A549 treated with Mapracorat at 1 μM for 4 hours (cell line): ENCODE results near the gene FAM136A. TPM values are rescaled to one million over a fixed set of nuclear protein-coding genes. Genes with fewer than 3 reads are reported as not detected.

ENCODE experiments used
- total RNA-seq: library from RNA; stranded (reverse); fragments of 200-300 nt; extraction: Qiagen RNA extraction; gene quantifications from 5 replicates; pipeline ENCODE4 v1.2.3, GENCODE V29; 2022

The FAM136A gene
- total RNA-seq, result 86.1 to 103 TPM (median 93.8 TPM) in 5 replicates

DNA sequence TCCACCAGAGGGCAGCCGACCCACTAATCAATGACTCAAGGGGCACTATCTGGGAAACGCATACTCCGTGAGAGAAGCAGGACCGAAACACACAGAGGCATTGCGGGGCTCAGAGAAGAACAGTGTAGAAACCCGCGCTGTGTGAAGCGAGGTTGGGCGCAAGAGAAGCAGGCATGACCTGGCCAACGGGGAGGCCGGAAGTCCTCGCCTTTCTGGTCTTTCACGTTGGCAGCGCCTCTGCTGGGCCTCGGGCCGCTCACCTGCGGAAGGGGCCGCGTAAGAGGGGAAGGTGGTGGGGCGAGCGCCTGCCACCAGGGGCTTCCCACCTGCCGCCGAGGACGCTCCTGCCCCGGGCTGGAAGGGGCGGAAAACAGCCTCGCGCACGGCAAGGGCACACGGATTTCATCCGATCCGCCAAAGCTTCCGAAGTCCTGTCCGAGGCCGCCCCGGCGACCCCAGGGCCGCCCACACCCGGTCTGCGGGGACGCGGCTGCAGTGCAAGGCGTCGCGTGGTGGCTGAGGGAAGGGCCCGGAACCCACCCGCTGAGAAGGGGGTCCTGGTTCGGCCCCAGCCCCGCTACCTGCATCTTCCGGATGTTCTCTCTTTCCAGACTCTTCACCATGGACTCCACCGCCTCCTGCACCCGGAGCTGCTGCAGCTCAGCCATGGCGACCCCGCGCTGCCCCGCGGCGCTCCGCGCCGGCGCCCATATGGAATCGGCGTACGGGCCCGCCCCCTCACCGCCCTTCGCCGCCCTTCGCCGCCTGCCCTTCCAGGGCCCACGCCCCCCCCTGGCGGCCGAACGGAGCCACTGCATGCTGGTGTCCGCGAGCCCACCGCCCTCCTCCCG, at the start of gene FAM136A:
Gene FAM136A, minus strand, starts transcription at position 724 of the 851 bp plus-strand sequence. Its CDS starts 56 bp downstream, at position 668.

DNA sequence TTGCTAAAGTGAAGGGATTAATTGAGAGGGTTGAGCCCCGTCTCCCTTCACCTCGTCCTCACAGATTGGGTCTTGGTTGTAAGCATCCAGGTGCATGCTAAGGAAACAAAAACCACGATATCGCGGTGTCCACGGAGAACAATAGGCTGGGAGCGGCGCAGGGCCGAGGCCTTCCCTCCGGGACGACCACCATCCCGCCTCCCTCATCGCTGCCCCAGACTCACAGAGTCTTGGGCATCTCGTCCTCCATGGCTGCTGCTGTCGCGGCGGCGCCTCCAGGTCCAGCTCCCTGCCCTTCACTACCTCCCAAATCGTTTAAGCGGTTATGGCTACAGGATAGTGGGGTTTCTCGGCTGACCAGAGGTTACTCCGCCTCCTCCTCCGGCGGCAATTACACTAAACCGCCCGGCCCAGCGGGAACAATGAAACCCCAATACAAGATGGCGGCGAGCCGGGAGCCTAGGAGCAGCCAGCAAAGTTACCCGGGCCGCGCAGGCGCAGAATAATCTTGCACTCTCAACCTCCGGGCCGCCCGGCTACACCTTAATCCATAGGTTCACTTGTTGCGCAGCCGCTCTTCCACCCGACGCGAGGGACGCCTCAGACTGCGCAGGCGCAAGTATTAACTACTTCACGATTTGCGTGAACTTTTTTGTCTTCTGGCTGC, 53.6 kb downstream of the FAM136A start, which contains the start of gene TIA1:
Gene TIA1, minus strand, starts transcription at position 448 of the 667 bp plus-strand sequence. Its CDS starts 198 bp downstream, at position 250.

Other genes starting within 250 kb of the FAM136A start
- 360 to 418 TPM (median 397 TPM) in 5 replicates for gene PCBP1, start 214.6 kb downstream of the FAM136A start, total RNA-seq
- 5.5 to 8.9 TPM (median 7.5 TPM) in 5 replicates for gene C2orf42, start 111.0 kb downstream of the FAM136A start, total RNA-seq
- 36.2 to 53.9 TPM (median 48.7 TPM) in 5 replicates for gene TIA1, start 53.4 kb downstream of the FAM136A start, total RNA-seq
- gene PCYOX1, start 43.9 kb downstream of the FAM136A start, total RNA-seq, result 31.7 to 44.7 TPM (median 42.2 TPM) in 5 replicates
- gene SNRPG, start 8.3 kb downstream of the FAM136A start, total RNA-seq, result 328 to 467 TPM (median 356 TPM) in 5 replicates